Measurements from ENCODE around the gene SLC49A4.

SLC49A4 gene

GRCh38 chr3:122789585-122790273 lies 5.1 kb upstream of the SLC49A4 start:
- peak overlapping the region; percentile 24; the same call in 1 of the 2 replicates for H3K4me2 ChIP-seq (ENCODE audit: low read length)
- no peaks in the 10 kb centered on the region for H3F3A ChIP-seq (ENCODE audit: insufficient read depth, low read length)
- TF ChIP-seq CTCF (IDR thresholded peaks at IDR 0.05; ENCODE audit: low read length) (no peak), EZH2 (IDR thresholded peaks at IDR 0.05; ENCODE audit: borderline replicate concordance, low read length) (no peak)
- no peaks in the 10 kb centered on the region for H3K9me3 ChIP-seq (ENCODE audit: low read length)
- H3K36me3 ChIP-seq (ENCODE audit: insufficient read depth, low read length) = peaks cover 4% of the 10 kb centered on the region; the same call in 1 of the 2 replicates
- no peak overlapping the region for H2AFZ ChIP-seq (ENCODE audit: low read length)
- H3K9me2 ChIP-seq (ENCODE audit: low read depth, low read length) = no peaks in the 10 kb centered on the region
- no peaks in the 10 kb centered on the region for H4K20me1 ChIP-seq (ENCODE audit: insufficient read depth, low read length)
- H3K4me1 ChIP-seq (ENCODE audit: insufficient read depth, low read length, severe bottlenecking) = peaks cover 40% of the 10 kb centered on the region
- H3K27me3 ChIP-seq (ENCODE audit: insufficient read depth, low read length) = no peaks in the 10 kb centered on the region
- H3K9ac ChIP-seq (ENCODE audit: low read length) = no peak overlapping the region
- no peak overlapping the region for H3K27ac ChIP-seq (ENCODE audit: low read depth, low read length, poor library complexity, severe bottlenecking)
- no peak overlapping the region for H3K4me3 ChIP-seq (ENCODE audit: low read depth, low read length, poor library complexity, severe bottlenecking)
- H3K79me2 ChIP-seq (ENCODE audit: insufficient read depth, low read length) = peaks cover 4% of the 10 kb centered on the region

GRCh38 chr3:122793568-122794416 lies 1.1 kb upstream of the SLC49A4 start, which contains the start of gene HSPBAP1:
TSS of gene HSPBAP1 (minus strand) at chr3:122793831. CDS start at chr3:122793680, 151 bp downstream.
- no peak for TF ChIP-seq CTCF (IDR thresholded peaks at IDR 0.05; ENCODE audit: low read length)
- H3K9me3 ChIP-seq (ENCODE audit: low read length) = no peaks in the 10 kb centered on the region
- H3K9me2 ChIP-seq (ENCODE audit: low read depth, low read length) = no peaks in the 10 kb centered on the region
- peak within 1 kb of the TSS; percentile 78 for H3K9ac ChIP-seq (ENCODE audit: low read length)
- H3K36me3 ChIP-seq (ENCODE audit: insufficient read depth, low read length) = peaks cover 3% of the 10 kb centered on the region; the same call in 1 of the 2 replicates
- peak within 1 kb of the TSS; percentile 92 for H2AFZ ChIP-seq (ENCODE audit: low read length)
- H3F3A ChIP-seq (ENCODE audit: insufficient read depth, low read length) = no peaks in the 10 kb centered on the region
- no peaks in the 10 kb centered on the region for H4K20me1 ChIP-seq (ENCODE audit: insufficient read depth, low read length)
- H3K27me3 ChIP-seq (ENCODE audit: insufficient read depth, low read length) = no peaks in the 10 kb centered on the region
- no peaks in the 10 kb centered on the region; the same call in 1 of the 2 replicates for H3K79me2 ChIP-seq (ENCODE audit: insufficient read depth, low read length)
- peak within 1 kb of the TSS; percentile 78 for H3K4me3 ChIP-seq (ENCODE audit: low read depth, low read length, poor library complexity, severe bottlenecking)
- H3K4me1 ChIP-seq (ENCODE audit: insufficient read depth, low read length, severe bottlenecking) = peaks cover 57% of the 10 kb centered on the region
- H3K27ac ChIP-seq (ENCODE audit: low read depth, low read length, poor library complexity, severe bottlenecking) = peak within 1 kb of the TSS; percentile 87
- peak within 1 kb of the TSS; percentile 99 for H3K4me2 ChIP-seq (ENCODE audit: low read length)

GRCh38 chr3:122794483-122794778 lies 438 bp upstream of the SLC49A4 start:
- H3K27me3 ChIP-seq (ENCODE audit: insufficient read depth, low read length) = no peaks in the 10 kb centered on the region
- H3F3A ChIP-seq (ENCODE audit: insufficient read depth, low read length) = no peaks in the 10 kb centered on the region
- peak overlapping the region; percentile 78 for H3K4me3 ChIP-seq (ENCODE audit: low read depth, low read length, poor library complexity, severe bottlenecking)
- no peak for TF ChIP-seq CTCF (IDR thresholded peaks at IDR 0.05; ENCODE audit: low read length)
- H3K79me2 ChIP-seq (ENCODE audit: insufficient read depth, low read length) = no peaks in the 10 kb centered on the region; the same call in 1 of the 2 replicates
- no peaks in the 10 kb centered on the region for H4K20me1 ChIP-seq (ENCODE audit: insufficient read depth, low read length)
- H3K36me3 ChIP-seq (ENCODE audit: insufficient read depth, low read length) = peaks cover 3% of the 10 kb centered on the region; the same call in 1 of the 2 replicates
- no peaks in the 10 kb centered on the region for H3K9me2 ChIP-seq (ENCODE audit: low read depth, low read length)
- H2AFZ ChIP-seq (ENCODE audit: low read length) = peak overlapping the region; percentile 92
- H3K27ac ChIP-seq (ENCODE audit: low read depth, low read length, poor library complexity, severe bottlenecking) = peak overlapping the region; percentile 87
- peaks cover 54% of the 10 kb centered on the region for H3K4me1 ChIP-seq (ENCODE audit: insufficient read depth, low read length, severe bottlenecking)
- peak overlapping the region; percentile 99 for H3K4me2 ChIP-seq (ENCODE audit: low read length)
- peak overlapping the region; percentile 78 for H3K9ac ChIP-seq (ENCODE audit: low read length)
- no peaks in the 10 kb centered on the region for H3K9me3 ChIP-seq (ENCODE audit: low read length)
